WI38 (cell line): ENCODE data around the gene RNF208.

Source experiments
- H3K4me3 ChIP-seq: 2 replicates; pipeline ENCODE4 v1.5.1; 2011; ENCODE audit warnings: low read depth, mild to moderate bottlenecking, control low read depth, low read length
- CTCF ChIP-seq: IDR thresholded peaks from 2 replicates; pipeline ENCODE4 v1.5.1; 2012; ENCODE audit warnings: low read depth, mild to moderate bottlenecking, control low read depth, low read length

RNF208 gene

GRCh38 chr9:137227054-137227852 lies 5.2 kb upstream of the RNF208 start, which contains the start of gene RNF224:
RNF224 (plus strand) TSS chr9:137227502; CDS start chr9:137228336, 834 bp downstream.
- no peak within 1 kb of the TSS for H3K4me3 ChIP-seq
- peak; percentile 85 for TF ChIP-seq CTCF

- H3K4me3 ChIP-seq: no peak overlapping the region
- TF ChIP-seq CTCF: no peak
These were observed 4.5 kb upstream of the RNF208 start for GRCh38 chr9:137226338-137227053.

GRCh38 chr9:137225699-137226331 lies 3.8 kb upstream of the RNF208 start:
- no peak for TF ChIP-seq CTCF

GRCh38 chr9:137224830-137225694 lies 3.0 kb upstream of the RNF208 start, which contains the start of gene CYSRT1:
CYSRT1 (plus strand) TSS chr9:137225174; CDS start chr9:137225622, 448 bp downstream.
- TF ChIP-seq CTCF: no peak
- peak within 1 kb of the TSS; percentile 79 for H3K4me3 ChIP-seq

More at GRCh38 chr9:137225699-137226331, 3.8 kb upstream of the RNF208 start:
- H3K4me3 ChIP-seq: no peak overlapping the region

- TF ChIP-seq CTCF: no peak
- H3K4me3 ChIP-seq: peak overlapping the region; percentile 79
These were observed 1.3 kb upstream of the RNF208 start for GRCh38 chr9:137223078-137223970.
